ENCODE measurements around the gene MRPS10.
"Not testable (repeated sequence)": the region's sequence is repeated elsewhere in the genome, so short reads cannot be mapped to it uniquely, and the experiment has no call there.

The MRPS10 gene

GRCh38 chr6:42204768-42205282, 12.8 kb downstream of the MRPS10 start:
- DNase-seq, result no peak

- no peak for DNase-seq
Observed at GRCh38 chr6:42203183-42203582, 14.5 kb downstream of the MRPS10 start.

DNA sequence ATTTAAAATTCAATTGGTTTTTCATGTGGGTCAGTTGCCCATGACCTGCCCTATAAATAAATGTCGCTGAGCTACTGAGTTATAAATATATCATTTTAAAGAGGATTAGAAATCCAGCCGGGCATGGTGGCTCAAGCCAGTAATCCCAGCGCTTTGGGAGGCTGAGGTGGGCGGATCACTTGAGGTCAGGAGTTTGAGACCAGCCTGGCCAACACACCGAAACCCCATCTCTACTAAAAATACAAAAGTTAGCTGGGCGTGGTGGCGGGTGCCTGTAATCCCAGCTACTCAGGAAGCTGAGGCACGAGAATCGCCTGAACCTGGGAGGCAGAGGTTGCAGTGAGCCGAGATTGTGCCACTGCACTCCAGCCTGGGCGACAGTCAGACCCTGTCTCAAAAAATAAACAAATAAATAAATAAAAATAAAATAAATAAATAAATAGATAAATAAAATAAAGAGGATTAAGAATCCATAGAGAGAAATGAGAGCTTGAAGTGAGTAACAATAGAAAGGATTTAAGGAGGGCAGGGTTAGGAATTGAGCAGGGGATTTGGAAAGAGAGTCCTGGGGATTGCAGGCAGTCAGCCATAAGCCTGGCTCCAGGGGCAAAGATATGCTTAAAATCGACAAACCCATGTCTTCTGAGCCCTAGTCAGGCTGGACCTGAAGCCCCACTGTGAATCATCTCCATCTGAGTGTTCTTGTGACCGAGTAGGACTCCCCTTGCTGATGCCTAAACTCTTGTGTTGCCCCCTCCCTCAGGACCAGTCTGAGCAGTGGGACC, 15.3 kb downstream of the MRPS10 start:
- DNase-seq, result not testable (repeated sequence)

GRCh38 chr6:42201382-42201781, 16.3 kb downstream of the MRPS10 start:
- DNase-seq, result no peak

DNA sequence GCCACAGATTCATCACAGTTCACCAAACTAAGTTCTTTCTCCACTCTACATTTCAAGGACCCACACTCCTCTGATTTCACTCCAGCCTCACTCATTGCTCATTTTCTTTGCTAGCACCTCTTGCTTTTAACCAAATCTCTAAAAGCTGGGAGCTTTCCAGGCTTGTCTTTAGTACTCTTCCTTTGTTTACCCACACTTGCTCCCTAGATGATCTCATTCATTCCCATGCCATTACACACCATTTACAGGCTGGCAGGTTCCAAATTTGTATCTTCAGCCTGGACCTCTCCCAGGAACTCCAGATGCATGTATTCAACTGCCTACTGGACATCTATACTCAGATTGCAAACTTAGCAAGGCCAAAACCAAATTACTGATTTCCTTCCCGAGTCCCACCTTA, 17.6 kb downstream of the MRPS10 start:
- DNase-seq, result no peak

DNA sequence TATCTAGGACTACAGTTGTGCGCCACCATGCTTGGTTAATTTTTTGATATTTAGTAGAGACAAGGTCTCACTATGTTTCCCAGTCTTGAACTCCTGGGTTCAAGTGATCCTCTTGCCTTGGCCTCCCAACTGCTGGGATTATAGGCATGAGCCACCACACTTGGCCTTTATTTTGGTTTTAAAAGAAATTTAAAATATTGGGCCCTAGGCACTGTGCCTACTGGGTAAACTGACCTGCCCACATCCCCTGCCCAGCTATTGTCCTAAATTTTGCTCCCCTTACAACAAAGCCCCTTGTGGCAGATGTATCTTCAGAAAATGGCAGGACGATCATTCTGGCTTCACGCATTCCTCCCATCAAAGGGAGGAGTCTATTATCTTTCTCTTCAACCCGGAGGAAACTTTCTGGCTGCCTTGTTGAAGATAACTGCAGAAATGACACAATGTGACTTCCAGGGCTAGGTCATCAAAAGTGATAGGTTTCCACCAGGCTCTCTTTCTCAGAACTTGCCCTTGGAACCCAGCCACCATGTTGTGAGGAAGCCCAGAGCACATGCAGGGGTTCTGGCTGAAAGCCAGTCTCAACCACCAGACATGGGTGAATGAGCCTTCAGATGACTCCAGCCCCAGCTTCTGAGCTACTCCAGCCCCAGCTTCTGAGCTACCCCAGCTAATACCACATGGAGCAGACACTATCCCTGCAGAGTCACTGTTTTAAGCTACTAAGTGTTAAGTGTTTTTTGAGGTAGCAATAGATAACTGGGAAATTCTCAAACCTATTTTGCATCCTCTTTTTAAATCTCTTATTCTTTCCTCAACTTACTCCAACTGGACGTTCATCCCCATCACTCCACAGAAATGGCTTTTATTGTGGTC, 18.3 kb downstream of the MRPS10 start:
- DNase-seq, result no peak

DNA sequence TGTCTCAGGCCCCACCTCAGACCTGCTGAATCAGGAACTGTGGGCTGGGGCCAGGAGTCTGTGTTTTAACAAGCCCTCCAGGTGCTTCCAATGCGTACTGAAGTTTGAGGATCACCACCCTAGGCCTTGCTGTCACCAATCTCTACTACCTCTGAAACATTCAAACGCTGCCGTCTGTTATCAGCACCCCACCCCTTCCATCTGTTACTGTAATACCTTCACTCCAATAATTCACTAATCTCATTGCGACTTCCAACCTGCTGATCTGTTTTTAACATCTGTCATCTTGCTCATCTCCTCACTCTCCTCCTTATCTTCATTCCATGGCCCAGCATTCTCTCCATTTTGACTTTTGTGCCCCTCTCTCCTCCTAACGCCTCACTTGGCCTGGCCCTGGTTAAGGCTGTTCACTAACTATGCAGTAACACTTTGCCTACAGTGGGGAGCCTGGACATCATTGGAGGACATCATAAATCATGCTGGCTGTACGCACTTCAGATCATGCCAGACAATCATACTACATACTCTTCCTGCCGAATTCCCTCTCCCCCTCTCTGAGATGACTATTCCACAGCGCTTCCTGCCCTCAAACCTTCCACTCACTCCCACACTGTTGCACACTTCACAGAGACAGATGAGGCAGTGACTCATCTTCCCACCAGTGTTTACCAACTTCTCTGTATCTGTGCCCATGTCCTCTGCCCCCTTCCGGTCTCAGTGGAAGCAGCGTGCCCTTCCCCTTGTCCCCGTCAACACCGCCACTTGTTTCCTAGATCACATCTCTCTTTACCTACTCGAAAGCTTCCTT, 19.9 kb downstream of the MRPS10 start:
- DNase-seq, result peak; percentile 35

GRCh38 chr6:42195415-42195814, 22.2 kb downstream of the MRPS10 start:
- DNase-seq, result no peak

DNA sequence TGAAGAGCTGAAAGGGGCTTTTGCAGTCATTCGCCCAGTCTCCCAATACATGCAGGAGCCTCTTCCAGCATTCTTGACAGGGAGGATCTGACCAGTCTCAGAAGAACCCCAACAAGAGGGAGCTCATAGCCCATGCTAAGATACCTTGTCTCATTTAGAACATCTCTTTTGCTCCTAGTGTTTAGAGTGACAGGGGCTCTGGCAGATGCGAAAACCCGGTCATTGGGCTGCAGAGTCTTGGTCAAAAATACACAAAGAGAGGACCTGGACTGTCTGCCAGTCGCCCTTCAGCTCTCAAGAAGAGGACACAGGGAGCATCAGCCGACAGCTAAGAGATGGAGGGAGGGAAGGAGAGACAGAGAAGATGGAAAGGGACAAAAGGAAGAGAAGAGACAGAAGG, 23.6 kb downstream of the MRPS10 start:
- DNase-seq, result no peak

DNA sequence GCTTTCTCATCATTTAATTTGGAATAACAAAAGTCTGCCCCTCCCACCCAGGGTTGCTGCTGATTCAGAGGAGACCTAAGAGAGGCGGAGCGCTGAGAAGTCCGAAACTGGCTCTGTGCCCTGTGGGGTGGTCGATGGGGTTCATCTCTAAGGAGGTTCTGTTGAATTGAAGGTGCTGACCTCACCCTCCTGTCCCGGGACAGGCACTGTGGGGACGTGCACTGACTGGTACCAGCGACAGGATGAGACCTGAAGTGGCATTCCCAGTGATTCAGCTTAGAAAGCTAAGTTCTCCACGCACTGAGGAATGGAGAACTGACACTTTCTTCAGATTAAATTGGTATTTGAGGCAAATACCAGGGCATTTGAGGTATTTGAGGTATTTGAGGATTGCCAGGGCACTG, 24.2 kb downstream of the MRPS10 start:
- no peak for DNase-seq

DNA sequence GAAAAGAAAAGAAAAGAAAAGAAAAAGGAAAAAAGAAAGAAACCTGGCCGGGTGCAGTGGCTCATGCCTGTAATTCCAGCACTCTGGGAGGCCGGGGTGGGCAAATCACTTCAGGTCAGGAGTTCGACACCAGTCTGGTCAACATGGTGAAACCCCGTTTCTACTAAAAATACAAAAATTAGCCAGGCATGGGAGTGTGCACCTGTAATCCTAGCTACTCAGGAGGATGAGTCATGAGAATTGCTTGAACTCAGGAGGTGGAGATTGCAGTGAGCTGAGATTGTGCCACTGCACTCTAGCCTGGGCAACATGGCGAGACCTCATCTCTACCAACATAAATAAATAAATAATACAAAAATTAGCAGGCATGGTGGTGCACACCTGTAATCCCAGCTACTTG, 25.3 kb downstream of the MRPS10 start:
- not testable (repeated sequence) for DNase-seq

- no peak for DNase-seq
Observed at GRCh38 chr6:42190554-42191183, 27.0 kb downstream of the MRPS10 start.

DNA sequence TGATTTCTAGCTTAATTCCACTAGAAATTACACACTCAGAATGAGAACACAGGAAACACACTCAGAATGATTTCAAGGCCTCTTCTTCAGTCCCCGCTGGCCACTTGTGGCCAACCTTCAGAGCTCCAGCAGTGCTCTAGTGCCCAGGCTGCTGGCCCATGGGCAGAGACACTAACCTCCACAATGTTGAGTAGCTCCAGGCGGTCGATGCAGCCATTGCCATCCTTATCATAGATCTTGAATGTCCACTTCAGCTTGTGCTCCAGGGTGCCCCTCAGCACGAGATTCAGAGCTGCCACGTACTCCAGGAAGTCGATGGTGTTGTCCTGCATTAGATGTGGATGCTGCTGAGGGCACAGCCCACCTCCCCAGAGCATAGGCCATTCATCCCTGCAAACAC, 29.3 kb downstream of the MRPS10 start:
- no peak for DNase-seq

DNA sequence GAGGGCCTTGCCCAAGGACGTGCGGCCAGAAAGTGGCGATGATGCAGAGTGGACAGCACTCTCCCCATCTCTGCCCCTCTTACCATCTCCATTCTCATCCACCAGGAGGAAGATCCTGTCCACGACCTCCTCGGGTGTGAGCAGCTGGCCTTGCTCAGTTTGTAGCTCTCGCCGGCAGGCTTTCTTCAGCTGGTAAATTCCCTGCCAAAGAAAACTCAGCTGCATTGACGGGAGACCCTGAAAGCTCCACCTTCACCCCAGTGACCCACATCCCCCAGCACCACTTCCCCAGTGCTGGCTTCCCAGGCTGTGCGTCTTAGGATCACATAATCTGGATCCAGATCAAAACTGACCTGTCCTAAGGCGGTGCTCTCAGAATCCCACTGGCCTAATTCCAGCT, 32.1 kb downstream of the MRPS10 start:
- DNase-seq, result no peak

GRCh38 chr6:42184475-42184874, 33.2 kb downstream of the MRPS10 start:
- no peak for DNase-seq

GRCh38 chr6:42182101-42182500, 35.6 kb downstream of the MRPS10 start:
- no peak for DNase-seq

DNA sequence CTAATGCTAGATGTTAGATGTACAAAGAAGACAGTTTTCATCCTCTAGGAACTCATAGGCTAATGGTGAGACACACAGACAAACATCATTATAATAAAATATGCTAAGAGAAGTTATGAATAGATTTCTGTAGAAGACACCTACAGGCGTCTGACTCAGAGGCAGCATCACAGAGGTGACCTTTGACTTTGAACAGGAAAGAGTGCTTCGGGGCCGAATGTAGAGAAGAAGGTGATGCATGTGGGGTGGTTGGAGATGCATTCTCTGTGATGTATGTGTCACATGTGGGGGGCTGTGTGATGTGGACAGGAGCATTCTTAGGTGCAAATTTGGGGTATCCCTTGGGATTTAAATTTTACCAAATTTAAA, 37.7 kb downstream of the MRPS10 start:
- no peak for DNase-seq

DNA sequence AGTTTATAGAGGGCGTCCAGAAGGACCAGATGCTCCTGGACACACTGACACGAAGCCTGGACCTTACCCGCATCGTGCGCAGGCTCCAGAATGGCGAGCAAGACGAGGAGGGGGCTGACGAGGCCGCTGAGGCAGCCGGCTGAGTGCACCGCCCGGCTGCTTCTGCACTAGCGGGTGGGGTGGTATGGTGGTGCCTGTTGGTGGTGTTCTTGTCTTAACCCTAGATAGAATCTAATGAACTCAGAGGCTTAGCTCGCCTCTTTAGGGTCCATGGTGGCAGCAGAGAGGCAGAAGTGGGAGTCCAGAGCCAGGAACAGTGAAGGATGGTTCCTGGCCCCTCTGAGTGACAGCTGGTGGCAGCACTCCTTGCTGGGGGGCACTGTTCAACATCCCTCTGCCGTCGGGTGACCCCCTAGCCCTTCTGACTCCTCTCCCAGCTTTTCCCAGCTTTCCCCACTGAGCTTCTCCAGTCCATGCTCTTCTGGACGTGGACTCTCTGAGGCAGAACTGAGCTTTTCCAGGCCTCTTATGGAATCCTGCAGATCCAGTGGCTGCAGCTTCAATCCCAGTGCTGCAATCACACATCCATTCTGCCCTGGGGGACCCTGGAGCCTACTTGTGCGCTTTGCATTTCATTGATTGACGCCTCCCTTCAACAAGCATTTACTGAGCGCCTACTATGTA, 38.3 kb downstream of the MRPS10 start:
- DNase-seq, result no peak

- DNase-seq, result no peak
Observed at GRCh38 chr6:42177514-42178364, 39.9 kb downstream of the MRPS10 start.

DNA sequence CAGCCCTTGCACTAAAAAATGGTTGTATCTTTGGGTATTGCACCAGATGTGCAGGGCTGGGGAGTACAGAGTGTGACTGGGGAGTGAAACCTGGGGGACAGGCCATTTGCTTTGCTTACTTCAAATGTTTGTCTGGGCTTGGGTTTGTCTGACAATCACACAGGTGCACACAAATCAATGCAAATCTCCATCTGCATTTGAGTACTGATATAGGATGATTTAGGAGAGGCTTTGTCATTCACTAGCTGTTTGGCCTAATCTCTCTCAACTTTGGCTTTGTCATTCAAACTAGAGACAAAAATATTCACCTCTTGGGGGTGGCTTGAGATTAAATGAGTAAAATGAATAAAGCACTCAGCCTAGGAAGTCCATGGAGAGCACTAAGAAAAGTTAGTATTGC, 40.7 kb downstream of the MRPS10 start:
- no peak for DNase-seq

- no peak for DNase-seq
Observed at GRCh38 chr6:42175860-42176259, 41.8 kb downstream of the MRPS10 start.

Data from activated CD4-positive, alpha-beta T cell treated with anti-CD3 and anti-CD28 coated beads, Interleukin-2, Interleukin-6, amounts not matched to agents 100 ng/mL and 50 ng/mL, durations not matched to agents 16 hours and 8 hours (primary cell).